DMS79 treated with DMSO at 0.1 percent for 48 hours (cell line): ENCODE results near the gene LDLRAD4.
"Not testable (repeated sequence)": the region's sequence is repeated elsewhere in the genome, so short reads cannot be mapped to it uniquely, and the experiment has no call there.

ENCODE experiments used
- DNase-seq: peaks from one replicate; lab custom pipeline; 2025; lab: John Stamatoyannopoulos, UW

The LDLRAD4 gene

DNA sequence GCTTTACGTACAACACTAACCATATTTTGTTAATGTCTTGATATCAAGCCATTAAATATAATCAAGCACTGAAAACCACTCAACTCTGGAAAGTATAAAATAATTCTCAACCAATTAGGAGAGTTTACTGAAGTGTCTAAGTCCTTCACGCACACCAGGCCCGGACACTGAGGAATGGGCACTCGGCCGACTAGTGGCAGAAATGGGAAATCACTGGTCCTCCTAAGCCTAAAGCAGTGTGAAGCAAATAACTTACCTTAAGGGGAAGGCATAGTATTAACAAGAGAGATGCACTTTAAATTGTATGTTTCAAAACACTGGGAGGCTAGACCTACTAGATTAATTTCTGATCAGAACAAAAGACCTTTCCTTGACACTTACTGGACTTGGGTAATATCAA lies 462.1 kb downstream of the LDLRAD4 start:
- DNase-seq: no peak

DNA sequence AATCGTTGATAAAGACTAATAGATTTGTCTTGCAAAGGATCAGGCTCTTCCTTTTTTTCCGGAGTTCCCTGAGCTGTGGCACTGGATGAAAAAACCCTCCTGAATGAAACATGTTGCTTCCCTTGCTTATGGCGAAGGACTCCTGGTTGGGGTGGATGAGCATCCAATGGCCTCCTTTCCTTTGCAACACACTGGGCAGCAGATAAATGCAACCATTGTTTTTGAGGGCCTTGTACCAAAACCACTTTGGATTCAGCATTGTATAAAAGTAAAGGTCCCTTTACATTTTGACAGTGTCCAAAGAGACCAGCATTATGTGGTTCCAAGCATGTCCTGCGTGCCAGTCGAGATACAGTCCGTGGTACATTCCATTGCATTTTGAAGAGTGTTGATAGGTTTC lies 463.1 kb downstream of the LDLRAD4 start:
- DNase-seq: no peak

GRCh38 chr18:13684546-13684945 lies 466.0 kb downstream of the LDLRAD4 start:
- no peak for DNase-seq

DNA sequence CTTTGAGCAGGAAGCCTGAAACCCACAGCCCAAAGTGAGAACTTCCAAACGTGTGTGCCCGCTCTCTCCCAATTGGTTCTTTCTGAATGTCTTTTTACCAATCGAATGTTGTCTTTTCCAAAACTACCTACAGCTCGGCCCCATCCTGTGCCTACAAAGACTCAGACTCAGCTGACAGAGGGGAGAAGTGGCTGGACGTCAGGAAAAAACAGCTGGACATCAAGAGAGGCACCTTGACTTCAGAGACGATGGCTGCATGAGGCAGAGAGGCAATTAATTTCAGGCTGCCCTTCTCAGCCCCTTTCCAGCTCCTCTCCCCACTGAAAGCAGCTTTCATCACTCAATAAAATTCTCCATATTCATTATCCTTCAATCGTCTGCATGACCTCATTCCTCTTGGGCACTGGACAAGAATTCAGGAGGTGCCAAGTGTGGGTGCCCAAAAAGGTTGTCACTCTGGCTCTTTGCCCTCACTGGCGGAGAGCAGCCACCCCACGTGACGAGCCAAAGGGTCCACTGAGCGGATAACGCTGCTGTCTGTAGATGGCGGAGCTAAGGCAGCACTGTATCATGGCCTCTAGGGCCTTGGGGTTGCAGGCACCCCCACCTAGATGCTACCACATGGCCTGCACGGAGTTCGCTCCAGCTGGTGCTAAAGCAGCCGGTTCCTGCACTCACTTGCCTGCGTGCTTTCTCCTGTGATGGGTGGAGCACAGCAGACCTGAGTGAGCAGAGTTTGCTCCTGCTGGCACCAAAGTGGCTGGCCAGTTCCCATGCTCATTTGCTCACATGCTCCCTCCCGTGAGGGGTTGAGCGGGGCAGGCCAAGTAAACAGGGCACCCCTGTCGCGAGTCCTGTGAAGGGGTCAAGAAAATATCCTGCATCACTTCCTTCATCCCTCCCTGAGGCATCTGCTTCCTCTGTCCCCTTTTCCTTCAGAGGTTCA lies 469.9 kb downstream of the LDLRAD4 start:
- no peak for DNase-seq

DNA sequence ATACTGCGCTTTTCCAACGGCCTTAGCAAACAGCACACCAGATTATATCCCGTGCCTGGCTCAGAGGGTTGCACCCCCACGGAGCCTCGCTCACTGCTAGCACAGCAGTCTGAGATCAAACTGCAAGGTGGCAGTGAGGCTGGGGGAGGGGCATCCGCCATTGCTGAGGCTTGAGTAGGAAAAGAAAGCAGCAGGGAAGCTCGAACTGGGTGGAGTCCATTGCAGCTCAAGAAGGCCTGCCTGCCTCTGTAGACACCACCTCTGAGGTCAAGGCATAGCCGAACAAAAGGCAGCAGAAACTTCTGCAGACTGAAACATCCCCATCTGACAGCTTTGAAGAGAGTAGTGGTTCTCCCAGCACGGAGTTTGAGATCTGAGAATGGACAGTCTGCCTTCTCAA lies 471.5 kb downstream of the LDLRAD4 start:
- not testable (repeated sequence) for DNase-seq

- not testable (repeated sequence) for DNase-seq
These were observed 476.8 kb downstream of the LDLRAD4 start for GRCh38 chr18:13695337-13695736.

DNA sequence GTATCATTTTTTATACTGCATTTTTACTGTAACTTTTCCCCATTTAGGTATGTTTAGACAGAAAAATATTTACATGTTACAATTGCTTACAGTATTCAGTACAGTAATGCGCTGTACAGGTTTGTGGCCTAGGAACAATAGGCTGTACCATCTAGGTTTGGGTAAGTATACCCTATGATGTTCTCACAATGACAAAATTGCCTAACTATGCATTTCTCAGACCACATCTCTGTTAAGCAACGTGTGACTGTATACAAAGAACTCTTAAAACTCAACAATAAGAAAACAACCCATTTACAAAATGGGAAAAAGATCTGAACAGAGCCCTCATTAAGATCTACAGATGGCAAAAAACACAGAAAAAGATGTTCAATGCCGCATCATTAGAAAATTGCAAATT lies 478.4 kb downstream of the LDLRAD4 start:
- no peak for DNase-seq

GRCh38 chr18:13700153-13700552 lies 481.6 kb downstream of the LDLRAD4 start:
- DNase-seq: no peak
